ENCODE results near the gene ZNFX1.
"Not testable (repeated sequence)": the region's sequence is repeated elsewhere in the genome, so short reads cannot be mapped to it uniquely, and the experiment has no call there.

Gene ZNFX1

DNA sequence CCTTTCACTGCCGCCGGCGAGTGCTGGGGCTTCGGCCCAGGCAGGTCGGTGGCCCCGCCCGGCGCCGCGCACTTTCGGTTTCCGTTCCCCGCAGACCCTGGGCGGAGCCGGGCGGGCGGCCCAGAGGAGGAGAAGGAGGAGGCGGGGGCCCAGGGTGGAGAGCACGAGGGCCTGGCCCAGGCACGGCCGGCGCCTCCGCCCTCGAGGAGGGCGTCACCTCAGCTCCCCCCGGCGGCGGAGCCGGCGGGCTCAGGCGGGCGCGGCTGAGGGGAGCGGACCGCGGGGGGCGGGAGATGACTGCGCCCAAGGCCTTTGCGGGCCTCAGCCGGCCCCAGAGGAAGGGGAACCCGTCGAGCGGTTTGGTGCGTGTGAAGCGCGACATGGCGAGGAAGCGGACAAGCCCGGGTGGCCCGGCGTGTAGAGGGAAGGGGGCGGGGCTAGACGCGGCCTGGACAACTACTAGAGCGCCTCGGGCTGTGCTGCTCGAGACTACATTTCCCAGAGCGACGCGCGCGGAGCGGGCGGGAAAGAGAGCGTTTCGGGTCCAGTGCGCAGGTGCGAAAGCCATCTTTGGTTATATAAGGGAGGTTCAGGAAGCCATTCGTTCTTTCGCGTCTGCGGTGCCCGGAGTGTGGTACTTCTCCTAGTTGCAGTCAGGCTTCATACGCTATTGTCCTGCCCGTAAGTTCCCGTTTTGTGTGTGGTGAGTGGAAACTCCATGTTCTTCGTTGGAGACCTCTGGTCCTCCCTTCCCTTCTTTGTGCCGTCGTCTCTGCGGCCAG, at the start of gene ZNFX1:
ZNFX1 (minus strand) TSS at position 22 of the 782 bp plus-strand sequence. CDS start 2,218 bp downstream, outside the sequence.
- DNase-seq = peak; percentile 95

- DNase-seq = no peak
Observed at GRCh38 chr20:49326026-49326425, 48.2 kb upstream of the ZNFX1 start.

DNA sequence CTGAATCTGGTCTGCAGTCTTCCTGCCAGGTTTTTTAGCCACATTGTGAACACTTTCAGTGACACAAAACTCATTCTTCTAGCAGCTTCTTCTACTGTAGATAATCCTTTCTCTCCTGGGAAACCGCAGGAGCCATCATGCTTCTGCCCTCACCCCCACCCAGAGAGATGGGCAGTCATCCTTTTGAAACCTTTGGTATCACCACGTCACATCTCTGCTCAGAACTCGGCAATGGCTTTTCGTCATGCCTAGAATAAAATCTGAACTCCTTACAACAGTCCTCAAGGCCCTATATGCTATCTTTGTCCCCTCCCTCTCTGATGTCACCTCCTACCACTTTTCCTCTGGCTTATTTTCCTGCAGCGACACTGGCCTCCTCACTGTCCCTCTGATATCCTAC, 46.4 kb upstream of the ZNFX1 start:
- DNase-seq = no peak

- DNase-seq = no peak
Observed at GRCh38 chr20:49323622-49324238, 45.9 kb upstream of the ZNFX1 start.

- no peak for DNase-seq
Observed at GRCh38 chr20:49320460-49320859, 42.6 kb upstream of the ZNFX1 start.

DNA sequence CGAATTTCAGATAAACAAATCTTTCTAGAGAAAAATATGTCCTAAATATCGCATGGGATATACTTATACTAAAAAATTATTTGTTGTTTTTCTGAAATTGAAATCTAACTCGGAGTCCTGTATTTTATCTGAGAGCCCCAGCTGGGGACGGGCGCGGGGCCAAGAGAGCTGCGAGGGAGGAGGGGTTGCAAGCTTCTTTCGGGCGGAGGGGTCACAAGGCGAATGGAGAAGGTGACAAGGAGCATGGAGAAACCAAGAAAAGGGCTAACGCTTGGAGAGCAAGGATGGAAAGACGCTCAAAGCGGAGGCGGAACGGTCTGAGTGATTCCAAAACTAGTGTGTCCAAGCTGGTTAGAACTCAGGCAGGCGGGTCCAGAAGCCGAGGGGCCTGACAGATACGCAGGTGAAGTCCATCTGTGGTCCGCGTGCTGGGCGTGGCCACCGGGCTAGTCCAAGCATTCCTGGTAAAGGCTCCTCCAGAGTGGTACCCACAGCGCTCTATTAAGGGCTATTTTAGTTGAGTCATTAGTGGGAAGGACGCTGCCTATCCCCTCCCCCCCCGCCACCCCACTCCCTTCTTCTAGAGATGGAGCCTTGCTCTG, 41.5 kb upstream of the ZNFX1 start:
- no peak for DNase-seq

DNA sequence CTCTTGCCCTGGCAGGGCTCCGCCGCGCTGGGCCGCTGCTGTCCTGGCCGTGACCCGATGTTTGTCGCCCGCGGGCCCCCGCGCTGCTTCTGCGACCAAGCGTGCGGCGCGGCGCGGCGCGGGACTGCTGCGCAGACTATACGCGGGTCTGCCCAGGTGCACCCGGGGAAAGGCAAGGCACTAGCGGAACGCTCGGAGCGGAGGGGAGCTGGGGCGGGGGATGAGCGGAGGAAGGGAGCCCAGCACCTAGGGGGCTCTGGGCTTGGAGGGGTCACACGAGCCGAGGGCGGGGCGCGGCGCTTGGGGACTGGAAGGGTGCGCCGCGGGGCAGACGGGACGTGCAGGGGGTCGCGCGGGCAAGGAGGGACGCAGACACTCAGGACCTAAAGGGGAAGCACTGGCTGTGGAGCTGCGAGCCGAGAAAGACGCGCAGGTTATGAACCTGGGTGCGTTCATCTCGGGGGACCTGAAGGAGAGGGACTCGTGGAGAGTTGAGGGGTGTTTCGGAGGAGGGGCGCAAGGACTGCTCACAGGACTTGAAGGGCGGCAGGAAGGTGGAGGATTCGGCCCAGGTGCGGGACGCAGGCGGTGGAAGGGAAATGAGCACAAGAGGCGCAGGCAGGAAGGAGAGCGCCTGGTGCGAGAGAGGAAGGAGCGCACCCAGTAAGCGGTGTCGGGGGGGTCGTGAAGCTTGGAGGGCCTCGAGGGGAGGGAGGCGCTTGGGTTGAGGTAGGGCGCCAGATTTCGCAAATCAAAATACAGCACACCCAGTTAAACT, 40.8 kb upstream of the ZNFX1 start:
- DNase-seq = no peak

- no peak for DNase-seq
Observed at GRCh38 chr20:49318091-49318429, 40.2 kb upstream of the ZNFX1 start.

GRCh38 chr20:49316704-49317103, 38.8 kb upstream of the ZNFX1 start:
- no peak for DNase-seq

DNA sequence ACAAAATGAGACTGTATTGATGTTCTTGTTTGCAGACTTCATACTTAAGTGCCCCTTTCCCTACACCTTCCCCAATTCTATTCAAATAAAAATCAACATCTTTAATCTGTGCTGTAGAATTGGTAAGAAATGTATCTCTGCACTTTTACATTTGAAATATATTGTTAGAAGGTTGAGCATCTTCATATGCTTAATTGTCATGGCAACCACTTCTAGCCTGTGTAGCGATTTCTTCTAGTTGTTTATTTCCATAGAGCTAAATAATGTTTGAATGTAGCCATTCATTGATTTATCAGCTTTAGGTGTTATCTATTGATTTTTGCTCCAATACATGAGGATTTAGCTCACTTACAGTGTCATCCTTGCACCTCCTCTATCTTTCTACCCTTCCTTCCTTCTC, 37.7 kb upstream of the ZNFX1 start:
- DNase-seq = no peak

DNA sequence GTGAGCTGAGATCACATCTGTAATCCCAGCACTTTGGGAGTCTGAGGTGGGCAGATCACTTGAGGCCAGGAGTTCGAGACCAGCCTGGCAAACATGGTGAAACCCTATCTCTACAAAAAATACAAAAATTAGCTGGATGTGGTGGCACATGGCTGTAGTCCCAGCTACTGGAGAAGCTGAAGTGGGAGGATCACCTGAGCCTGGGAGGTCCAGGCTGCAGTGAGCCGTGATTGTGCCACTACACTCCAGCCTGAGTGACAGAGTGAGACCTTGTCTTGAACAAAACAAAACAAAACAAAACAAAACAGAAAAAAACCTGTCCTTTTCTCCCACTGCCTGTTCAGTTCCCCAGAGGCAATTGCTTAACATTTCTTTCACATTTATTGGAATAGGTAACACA, 36.2 kb upstream of the ZNFX1 start:
- DNase-seq = not testable (repeated sequence)

GRCh38 chr20:49313283-49313682, 35.4 kb upstream of the ZNFX1 start:
- DNase-seq = no peak

DNA sequence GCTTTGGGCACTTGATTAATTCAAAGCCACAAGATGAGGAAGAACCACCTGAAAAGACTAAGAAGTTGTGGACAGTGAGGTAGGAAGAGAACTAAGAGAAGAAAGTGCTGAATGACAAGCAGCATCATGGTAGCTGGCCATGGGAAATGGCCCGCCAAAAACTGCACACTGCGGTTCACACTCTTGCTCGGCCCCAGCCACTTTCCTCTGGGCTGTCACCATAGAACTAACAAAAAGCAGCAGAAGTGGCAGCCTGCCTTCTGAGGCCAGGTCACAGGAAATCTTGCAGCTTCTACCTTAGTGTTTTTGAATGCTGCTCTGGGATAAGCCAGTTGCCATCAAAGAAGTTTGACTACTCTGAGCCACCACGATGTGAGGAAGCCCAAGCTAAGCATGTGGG, 34.8 kb upstream of the ZNFX1 start:
- DNase-seq = no peak

- no peak for DNase-seq
Observed at GRCh38 chr20:49310705-49311104, 32.8 kb upstream of the ZNFX1 start.

- DNase-seq = no peak
Observed at GRCh38 chr20:49308875-49309274, 31.0 kb upstream of the ZNFX1 start.

DNA sequence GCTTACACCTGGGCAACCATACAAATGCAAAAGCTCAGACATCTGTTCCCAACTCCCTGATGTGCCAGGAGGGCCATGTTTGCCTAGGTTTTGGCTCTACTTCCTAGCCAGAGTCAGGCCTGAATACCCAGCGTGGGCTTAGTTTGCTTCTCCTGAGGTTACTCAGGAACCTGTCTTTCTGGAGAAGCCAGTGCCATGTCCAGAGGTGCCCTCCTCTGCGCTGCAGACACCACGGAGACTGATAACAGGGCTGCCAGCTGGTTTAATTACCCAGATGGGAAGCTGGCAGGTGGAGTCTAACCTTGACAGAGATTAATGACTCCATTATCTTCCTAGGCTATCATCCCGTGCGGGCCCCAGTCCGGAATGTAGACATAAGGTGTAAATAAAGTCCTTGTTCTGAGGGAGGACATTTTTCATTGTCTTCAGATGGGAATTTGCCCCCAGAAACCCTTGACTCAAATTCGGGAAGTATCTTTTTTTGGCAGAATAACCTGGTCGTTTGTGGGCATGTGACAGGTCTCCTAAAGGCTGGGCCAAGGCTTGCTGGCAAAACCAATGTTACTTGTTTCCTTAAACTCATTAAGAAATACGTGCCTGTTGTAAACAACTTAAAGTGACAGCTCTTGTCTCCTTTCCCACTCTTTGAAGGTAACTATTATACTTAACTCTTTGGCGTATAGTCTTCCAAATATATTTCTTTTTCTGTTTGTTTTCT, 29.2 kb upstream of the ZNFX1 start:
- DNase-seq = no peak

DNA sequence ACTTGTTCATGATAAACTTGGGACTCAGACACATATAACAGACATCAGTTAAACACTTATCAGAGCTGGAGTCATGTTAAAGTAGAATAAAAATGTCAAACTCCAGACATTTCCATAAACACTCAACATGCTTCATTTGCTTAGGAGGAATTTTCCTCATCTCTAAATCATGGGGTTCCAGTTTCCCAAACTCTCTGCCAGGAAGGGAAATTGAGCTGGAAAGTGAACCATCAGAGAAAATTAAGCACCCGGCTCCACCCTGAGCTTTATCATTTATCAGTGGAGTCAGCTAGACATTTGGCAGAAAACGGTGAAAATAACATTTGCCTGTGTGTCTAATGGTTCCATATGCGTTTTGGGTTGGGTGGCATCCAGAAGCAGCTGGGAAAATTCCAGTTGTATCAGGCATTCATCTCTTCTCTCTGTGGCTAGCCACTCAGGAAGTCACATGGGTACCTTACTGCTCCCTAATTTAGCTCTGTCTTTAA, 25.3 kb upstream of the ZNFX1 start:
- DNase-seq = no peak

- DNase-seq = no peak
Observed at GRCh38 chr20:49297605-49298530, 20.0 kb upstream of the ZNFX1 start.

GRCh38 chr20:49294002-49294654, 16.3 kb upstream of the ZNFX1 start:
- not testable (repeated sequence) for DNase-seq

DNA sequence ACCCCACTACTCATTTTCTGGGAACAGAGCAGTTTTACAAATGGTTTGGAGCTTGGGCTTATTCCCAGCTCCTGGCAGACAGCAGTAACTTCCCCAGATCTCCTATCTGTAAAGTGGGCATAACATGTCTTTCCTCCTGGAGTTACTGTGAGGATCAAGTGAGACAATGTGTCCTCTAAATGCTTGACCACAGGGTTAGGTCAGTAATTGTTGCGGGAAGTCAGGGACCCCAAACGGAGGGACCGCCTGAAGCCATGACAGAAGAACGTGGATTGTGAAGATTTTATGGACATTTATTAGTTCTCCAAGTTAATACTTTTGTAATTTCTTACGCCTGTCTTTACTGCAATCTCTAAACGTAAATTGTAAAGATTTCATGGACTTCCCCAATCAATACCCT, 15.3 kb upstream of the ZNFX1 start:
- DNase-seq = no peak

- DNase-seq = no peak
Observed at GRCh38 chr20:49292010-49292409, 14.2 kb upstream of the ZNFX1 start.
